ENCODE data around the gene CNIH3. TPM values are rescaled to one million over a fixed set of nuclear protein-coding genes. Genes with fewer than 3 reads are reported as not detected.

Gene CNIH3
- total RNA-seq, 1 experiment from 2014 or later = 4.2 TPM

- TF ChIP-seq, protein P1, sequence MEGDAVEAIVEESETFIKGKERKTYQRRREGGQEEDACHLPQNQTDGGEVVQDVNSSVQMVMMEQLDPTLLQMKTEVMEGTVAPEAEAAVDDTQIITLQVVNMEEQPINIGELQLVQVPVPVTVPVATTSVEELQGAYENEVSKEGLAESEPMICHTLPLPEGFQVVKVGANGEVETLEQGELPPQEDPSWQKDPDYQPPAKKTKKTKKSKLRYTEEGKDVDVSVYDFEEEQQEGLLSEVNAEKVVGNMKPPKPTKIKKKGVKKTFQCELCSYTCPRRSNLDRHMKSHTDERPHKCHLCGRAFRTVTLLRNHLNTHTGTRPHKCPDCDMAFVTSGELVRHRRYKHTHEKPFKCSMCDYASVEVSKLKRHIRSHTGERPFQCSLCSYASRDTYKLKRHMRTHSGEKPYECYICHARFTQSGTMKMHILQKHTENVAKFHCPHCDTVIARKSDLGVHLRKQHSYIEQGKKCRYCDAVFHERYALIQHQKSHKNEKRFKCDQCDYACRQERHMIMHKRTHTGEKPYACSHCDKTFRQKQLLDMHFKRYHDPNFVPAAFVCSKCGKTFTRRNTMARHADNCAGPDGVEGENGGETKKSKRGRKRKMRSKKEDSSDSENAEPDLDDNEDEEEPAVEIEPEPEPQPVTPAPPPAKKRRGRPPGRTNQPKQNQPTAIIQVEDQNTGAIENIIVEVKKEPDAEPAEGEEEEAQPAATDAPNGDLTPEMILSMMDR (conservative IDR thresholded peaks at IDR 0.05) = no peak
- Histone ChIP-seq H3K4ac (ENCODE audit: low read depth, low read length) (no peak overlapping the region), H2BK15ac (ENCODE audit: low read depth, low read length) (no peak overlapping the region), H3K27me3 (ENCODE audit: insufficient read depth, low read length) (no peaks in the 10 kb centered on the region), H3K9ac (ENCODE audit: extremely low read depth, insufficient read length, low read length) (no peak overlapping the region), H2BK20ac (ENCODE audit: low read depth, low read length, poor library complexity, severe bottlenecking) (no peak overlapping the region), H3K23me2 (ENCODE audit: insufficient read length, low read depth, low read length, poor library complexity, severe bottlenecking) (no peaks in the 10 kb centered on the region), H3K23ac (ENCODE audit: insufficient read length, low read depth, low read length) (no peak overlapping the region), H2AFZ (ENCODE audit: low read length) (no peak overlapping the region), H4K20me1 (ENCODE audit: control insufficient read depth, insufficient read depth, insufficient read length) (no peaks in the 10 kb centered on the region), H3K9me3 (ENCODE audit: control insufficient read depth, low read depth, low read length) (no peaks in the 10 kb centered on the region), H3K56ac (ENCODE audit: insufficient read length, low read depth, low read length) (no peak overlapping the region), H2AK5ac (ENCODE audit: insufficient read length, low read length) (no peak overlapping the region), H4K91ac (ENCODE audit: insufficient read length, low read depth, low read length) (no peak overlapping the region), H3K4me2 (ENCODE audit: insufficient read depth, insufficient read length, low read length) (no peak overlapping the region), H3K4me1 (ENCODE audit: insufficient read depth, low read length) (peaks cover 11% of the 10 kb centered on the region), H3K79me1 (ENCODE audit: insufficient read depth, low read depth, low read length, poor library complexity, severe bottlenecking) (no peaks in the 10 kb centered on the region), H4K8ac (replicated peaks; ENCODE audit: insufficient read length, low read depth, low read length) (no peak overlapping the region), H3K79me2 (ENCODE audit: insufficient read depth, low read length) (no peaks in the 10 kb centered on the region), H3K27ac (ENCODE audit: insufficient read length, low read depth, low read length) (no peak overlapping the region), H2BK12ac (ENCODE audit: insufficient read length, low read depth, low read length) (no peak overlapping the region), H3K18ac (ENCODE audit: insufficient read length, low read depth, low read length) (no peak overlapping the region), H2BK120ac (ENCODE audit: low read depth, low read length, poor library complexity, severe bottlenecking) (no peak overlapping the region), H3K14ac (ENCODE audit: insufficient read depth, low read length) (no peak overlapping the region), H2BK5ac (ENCODE audit: insufficient read length, low read length) (no peak overlapping the region), H4K5ac (ENCODE audit: insufficient read length, low read depth, low read length) (no peak overlapping the region), H3T11ph (ENCODE audit: low read length) (no peak overlapping the region)
- Mint-ChIP-seq H3K27ac (peak overlapping the region; percentile 14 to 91 (median 44); a peak in 4 of 7 replicates), H3K4me1 (peaks cover 48 to 49% of the 10 kb centered on the region in 2 experiments), H3K27me3 (ENCODE audit: low read depth) (no peaks in the 10 kb centered on the region; the same call in 1 of the 2 replicates), H3K9me3 (no peaks in the 10 kb centered on the region; a peak in 1 of 5 replicates), H3K4me3 (peak overlapping the region; percentile 8 to 51; a peak in 3 of 5 replicates), H3K36me3 (ENCODE audit: insufficient read depth in 1 of 3, low read depth in 3 of 3) (no peaks in the 10 kb centered on the region; a peak in 4 of 7 replicates)
- no peak for DNase-seq
Measured at GRCh38 chr1:224779536-224779935, 163.4 kb downstream of the CNIH3 start.
